Mononuclear cell (primary cell): ENCODE data around the gene ATAD2B. TPM values are rescaled to one million over a fixed set of nuclear protein-coding genes. Genes with fewer than 3 reads are reported as not detected.

Experiments
- H3K27me3 ChIP-seq: 2 replicates; pipeline ENCODE4 v1.6.0; 2011; ENCODE audit warnings: low read length, control low read depth; ENCODE audit not compliant: insufficient read depth
- H3K4me1 ChIP-seq: 2 replicates; pipeline ENCODE4 v1.5.1; 2011; ENCODE audit warnings: mild to moderate bottlenecking, low read length, control low read depth; ENCODE audit not compliant: insufficient read depth
- H3K4me3 ChIP-seq: 2 replicates; pipeline ENCODE4 v1.5.1; 2011; ENCODE audit warnings: mild to moderate bottlenecking, low read length, moderate library complexity
- H3K9me3 ChIP-seq: 2 replicates; pipeline ENCODE4 v1.5.1; 2011; ENCODE audit warnings: low read depth, mild to moderate bottlenecking, control low read depth, low read length
- total RNA-seq: library from RNA; depleted of rRNA; stranded (reverse); fragments of >200 nt; gene quantifications from one replicate; pipeline ENCODE4 v1.2.3, GENCODE V29; 2012

The ATAD2B gene
- total RNA-seq, 1 donor: 55.2 TPM

GRCh38 chr2:23703583-23704385, 223.1 kb downstream of the ATAD2B start:
- H3K4me1 ChIP-seq: no peaks in the 10 kb centered on the region
- no peak overlapping the region for H3K4me3 ChIP-seq
- H3K9me3 ChIP-seq: no peaks in the 10 kb centered on the region
- H3K27me3 ChIP-seq: no peaks in the 10 kb centered on the region

- H3K9me3 ChIP-seq: no peaks in the 10 kb centered on the region
- H3K27me3 ChIP-seq: no peaks in the 10 kb centered on the region
- H3K4me1 ChIP-seq: no peaks in the 10 kb centered on the region
- H3K4me3 ChIP-seq: no peak overlapping the region
These were observed 223.8 kb downstream of the ATAD2B start for GRCh38 chr2:23703037-23703582.

GRCh38 chr2:23700627-23701026, 226.3 kb downstream of the ATAD2B start:
- no peaks in the 10 kb centered on the region for H3K4me1 ChIP-seq
- H3K9me3 ChIP-seq: no peaks in the 10 kb centered on the region
- no peak overlapping the region for H3K4me3 ChIP-seq
- H3K27me3 ChIP-seq: no peaks in the 10 kb centered on the region

GRCh38 chr2:23699580-23699925, 227.4 kb downstream of the ATAD2B start:
- Histone ChIP-seq H3K9me3 (no peaks in the 10 kb centered on the region), H3K4me3 (no peak overlapping the region), H3K27me3 (no peaks in the 10 kb centered on the region), H3K4me1 (no peaks in the 10 kb centered on the region)

GRCh38 chr2:23698721-23699579, 228.0 kb downstream of the ATAD2B start:
- no peaks in the 10 kb centered on the region for H3K27me3 ChIP-seq
- no peaks in the 10 kb centered on the region for H3K4me1 ChIP-seq
- H3K9me3 ChIP-seq: no peaks in the 10 kb centered on the region
- no peak overlapping the region for H3K4me3 ChIP-seq

Other genes starting within 250 kb of the ATAD2B start
- 16.7 TPM for gene UBXN2A, start 13.3 kb upstream of the ATAD2B start, total RNA-seq
- 1.5 TPM for gene MFSD2B, start 83.0 kb upstream of the ATAD2B start, total RNA-seq
- gene WDCP, start 120.3 kb upstream of the ATAD2B start, total RNA-seq: 3.0 TPM
- 4.5 TPM for gene FKBP1B, start 122.6 kb upstream of the ATAD2B start, total RNA-seq
- 107 TPM for gene SF3B6, start 149.2 kb upstream of the ATAD2B start, total RNA-seq
- 5.6 TPM for gene TP53I3, start 157.7 kb upstream of the ATAD2B start, total RNA-seq
- not detected for gene PFN4, start 196.2 kb upstream of the ATAD2B start, total RNA-seq
- 26.2 TPM for gene FAM228B, start 196.3 kb upstream of the ATAD2B start, total RNA-seq
- 0.10 TPM for gene FAM228A, start 247.9 kb upstream of the ATAD2B start, total RNA-seq